ENCODE results near the gene CAMKK1. TPM values are rescaled to one million over a fixed set of nuclear protein-coding genes. Genes with fewer than 3 reads are reported as not detected.

The CAMKK1 gene
- total RNA-seq, 1 donor from 2014 or later = 3.8 TPM

DNA sequence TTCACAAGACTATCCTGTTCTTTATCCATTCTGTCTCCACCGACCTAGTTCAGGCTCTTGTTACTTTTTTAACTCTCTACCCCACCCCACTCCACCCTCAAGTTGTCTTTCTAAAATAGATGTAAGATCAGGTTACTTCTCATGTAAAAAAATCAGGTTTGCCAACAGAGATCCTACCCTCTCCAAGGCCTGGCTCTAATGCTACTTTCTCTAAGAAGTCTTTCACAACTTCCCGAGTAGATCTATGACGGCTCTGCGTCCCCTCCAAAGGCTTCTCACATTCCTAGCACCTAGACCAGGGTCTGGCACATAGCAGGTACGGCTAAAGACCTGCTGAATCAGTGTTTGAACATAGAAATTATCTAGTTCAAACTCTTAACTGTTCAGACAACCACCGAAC, 77.7 kb downstream of the CAMKK1 start:
- Histone ChIP-seq H2AFZ (ENCODE audit: low read depth, low read length) (no peak overlapping the region), H3K79me2 (ENCODE audit: insufficient read depth, low read length) (no peaks in the 10 kb centered on the region), H3K4me3 (ENCODE audit: insufficient read depth, low read depth, low read length) (no peak overlapping the region), H3K9me3 (ENCODE audit: insufficient read depth, low read depth, low read length) (no peaks in the 10 kb centered on the region), H3K9ac (ENCODE audit: low read length) (no peak overlapping the region), H3K36me3 (ENCODE audit: insufficient read depth, low read length) (peaks cover 38% of the 10 kb centered on the region), H3K27ac (ENCODE audit: low read depth, low read length) (no peak overlapping the region), H4K20me1 (ENCODE audit: insufficient read depth, low read length) (no peaks in the 10 kb centered on the region), H3K4me1 (ENCODE audit: insufficient read depth, low read length) (no peaks in the 10 kb centered on the region), H3K27me3 (ENCODE audit: insufficient read depth, low read length) (no peaks in the 10 kb centered on the region), H3K4me2 (ENCODE audit: low read length) (no peak overlapping the region)
- DNase-seq (ENCODE audit: low read depth) (no peak), FAIRE-seq (no peak)
- H3K9me3 Mint-ChIP-seq (ENCODE audit: unreplicated experiment) = no peaks in the 10 kb centered on the region
- peaks cover 4% of the 10 kb centered on the region for H3K4me1 Mint-ChIP-seq (ENCODE audit: low read depth, unreplicated experiment)
- no peaks in the 10 kb centered on the region for H3K27me3 Mint-ChIP-seq (ENCODE audit: low read depth, unreplicated experiment)
- H3K36me3 Mint-ChIP-seq (ENCODE audit: low read depth, unreplicated experiment) = peaks cover 17% of the 10 kb centered on the region
- no peak overlapping the region for H3K27ac Mint-ChIP-seq (ENCODE audit: unreplicated experiment)
- TF ChIP-seq CTCF (IDR thresholded peaks at IDR 0.05; ENCODE audit: insufficient read depth, low read depth, low read length) (no peak), EZH2 (IDR thresholded peaks at IDR 0.05; ENCODE audit: insufficient read depth, low read length) (no peak)
- no peak overlapping the region for H3K4me3 Mint-ChIP-seq (ENCODE audit: unreplicated experiment)

- FAIRE-seq = no peak
- H3K4me1 Mint-ChIP-seq (ENCODE audit: low read depth, unreplicated experiment) = peaks cover 4% of the 10 kb centered on the region
These were observed 78.5 kb downstream of the CAMKK1 start for GRCh38 chr17:3814361-3814760.

More at GRCh38 chr17:3814361-3814760, 78.5 kb downstream of the CAMKK1 start:
- H3K9me3 Mint-ChIP-seq (ENCODE audit: unreplicated experiment) = no peaks in the 10 kb centered on the region
- Histone ChIP-seq H3K79me2 (ENCODE audit: insufficient read depth, low read length) (no peaks in the 10 kb centered on the region), H3K36me3 (ENCODE audit: insufficient read depth, low read length) (peaks cover 38% of the 10 kb centered on the region), H3K4me1 (ENCODE audit: insufficient read depth, low read length) (no peaks in the 10 kb centered on the region), H4K20me1 (ENCODE audit: insufficient read depth, low read length) (no peaks in the 10 kb centered on the region), H3K4me2 (ENCODE audit: low read length) (no peak overlapping the region), H3K9ac (ENCODE audit: low read length) (no peak overlapping the region), H3K4me3 (ENCODE audit: insufficient read depth, low read depth, low read length) (no peak overlapping the region), H3K27ac (ENCODE audit: low read depth, low read length) (no peak overlapping the region), H3K27me3 (ENCODE audit: insufficient read depth, low read length) (no peaks in the 10 kb centered on the region), H2AFZ (ENCODE audit: low read depth, low read length) (no peak overlapping the region), H3K9me3 (ENCODE audit: insufficient read depth, low read depth, low read length) (no peaks in the 10 kb centered on the region)
- peaks cover 17% of the 10 kb centered on the region for H3K36me3 Mint-ChIP-seq (ENCODE audit: low read depth, unreplicated experiment)
- no peak overlapping the region for H3K27ac Mint-ChIP-seq (ENCODE audit: unreplicated experiment)
- DNase-seq (ENCODE audit: low read depth) = no peak
- no peak for TF ChIP-seq CTCF (IDR thresholded peaks at IDR 0.05; ENCODE audit: insufficient read depth, low read depth, low read length)
- no peak for TF ChIP-seq EZH2 (IDR thresholded peaks at IDR 0.05; ENCODE audit: insufficient read depth, low read length)
- H3K4me3 Mint-ChIP-seq (ENCODE audit: unreplicated experiment) = no peak overlapping the region
- H3K27me3 Mint-ChIP-seq (ENCODE audit: low read depth, unreplicated experiment) = no peaks in the 10 kb centered on the region

All from astrocyte (in vitro differentiated cells and primary cell).